SK-N-MC (cell line): ENCODE results near the gene ITSN2.
"Not testable (repeated sequence)": the region's sequence is repeated elsewhere in the genome, so short reads cannot be mapped to it uniquely, and the experiment has no call there.

Experiments
- DNase-seq: peaks from one replicate; pipeline ENCODE4 v3.0.0-alpha.2; 2011; ENCODE audit warnings: low read depth, low spot score
- H3K27ac ChIP-seq: fragments of 200-600 bp; sonication (generic); 2 replicates; pipeline ENCODE4 v1.5.1; 2016; ENCODE audit warnings: mixed run types
- H3K36me3 ChIP-seq: fragments of 200-600 bp; sonication (generic); 2 replicates; pipeline ENCODE4 v1.6.1; 2017; ENCODE audit warnings: antibody characterized with exemption, low read length, mixed read lengths; ENCODE audit not compliant: insufficient read depth
- H3K4me3 ChIP-seq: fragments of 200-600 bp; sonication (generic); 2 replicates; pipeline ENCODE4 v1.5.1; 2016
- H3K9ac ChIP-seq: fragments of 200-600 bp; sonication (generic); 2 replicates; pipeline ENCODE4 v1.8.0; 2017; ENCODE audit warnings: mixed run types, mixed read lengths; ENCODE audit not compliant: insufficient read length
- H3K9me3 ChIP-seq: fragments of 200-600 bp; sonication (generic); 2 replicates; pipeline ENCODE4 v1.6.1; 2017; ENCODE audit warnings: low read depth, mild to moderate bottlenecking, antibody characterized with exemption, low read length, moderate library complexity, mixed read lengths
- EZH2 ChIP-seq: fragments of 200-600 bp; sonication (generic); IDR thresholded peaks from one replicate; pipeline ENCODE4 v1.6.1; 2017; ENCODE audit warnings: antibody characterized with exemption
- FOXP2 ChIP-seq: optimal IDR thresholded peaks from 2 replicates; pipeline ENCODE3; 2011; ENCODE audit warnings: mild to moderate bottlenecking, moderate library complexity; ENCODE audit not compliant: insufficient read depth; ENCODE audit errors: extremely low read length, control extremely low read depth
- POLR2AphosphoS5 ChIP-seq: IDR thresholded peaks from 2 replicates; pipeline ENCODE4 v1.6.1; 2012; ENCODE audit warnings: mild to moderate bottlenecking, low read depth, low read length, borderline replicate concordance

The ITSN2 gene

DNA sequence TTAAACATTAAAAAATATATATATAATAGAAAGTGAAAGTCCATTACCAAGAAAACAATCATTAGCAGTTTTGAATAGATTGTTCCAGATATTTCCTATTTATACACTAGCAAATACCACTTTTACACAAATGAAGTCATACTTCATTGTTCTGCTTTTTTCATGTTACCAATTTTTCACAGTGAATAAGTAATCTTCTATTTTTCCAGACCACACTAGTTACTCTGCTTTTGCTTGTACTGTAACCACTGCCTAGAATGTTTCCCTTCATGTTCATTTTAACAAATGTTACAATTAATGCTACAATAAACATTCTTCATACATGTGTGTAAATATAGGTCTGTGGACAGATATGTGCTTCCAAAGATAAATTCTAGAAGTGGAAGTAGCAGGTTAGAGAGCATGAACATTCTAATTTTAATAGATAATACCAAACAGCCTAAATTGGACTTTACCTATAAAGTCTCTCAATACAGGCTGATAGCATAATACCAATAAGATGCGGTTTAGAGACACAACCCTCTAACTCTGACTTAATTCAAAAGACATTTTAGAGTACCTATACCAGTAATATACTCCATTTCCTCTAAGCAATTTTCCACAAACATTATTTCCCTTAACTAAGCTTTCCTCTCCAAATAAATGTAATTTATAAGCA lies 17.0 kb downstream of the ITSN2 start:
- no peak for DNase-seq
- H3K9ac ChIP-seq: no peak overlapping the region
- TF ChIP-seq FOXP2: no peak
- no peak for TF ChIP-seq EZH2
- no peak for TF ChIP-seq POLR2AphosphoS5
- no peak overlapping the region for H3K4me3 ChIP-seq
- H3K36me3 ChIP-seq: no peaks in the 10 kb centered on the region
- H3K27ac ChIP-seq: no peak overlapping the region
- H3K9me3 ChIP-seq: no peaks in the 10 kb centered on the region

DNA sequence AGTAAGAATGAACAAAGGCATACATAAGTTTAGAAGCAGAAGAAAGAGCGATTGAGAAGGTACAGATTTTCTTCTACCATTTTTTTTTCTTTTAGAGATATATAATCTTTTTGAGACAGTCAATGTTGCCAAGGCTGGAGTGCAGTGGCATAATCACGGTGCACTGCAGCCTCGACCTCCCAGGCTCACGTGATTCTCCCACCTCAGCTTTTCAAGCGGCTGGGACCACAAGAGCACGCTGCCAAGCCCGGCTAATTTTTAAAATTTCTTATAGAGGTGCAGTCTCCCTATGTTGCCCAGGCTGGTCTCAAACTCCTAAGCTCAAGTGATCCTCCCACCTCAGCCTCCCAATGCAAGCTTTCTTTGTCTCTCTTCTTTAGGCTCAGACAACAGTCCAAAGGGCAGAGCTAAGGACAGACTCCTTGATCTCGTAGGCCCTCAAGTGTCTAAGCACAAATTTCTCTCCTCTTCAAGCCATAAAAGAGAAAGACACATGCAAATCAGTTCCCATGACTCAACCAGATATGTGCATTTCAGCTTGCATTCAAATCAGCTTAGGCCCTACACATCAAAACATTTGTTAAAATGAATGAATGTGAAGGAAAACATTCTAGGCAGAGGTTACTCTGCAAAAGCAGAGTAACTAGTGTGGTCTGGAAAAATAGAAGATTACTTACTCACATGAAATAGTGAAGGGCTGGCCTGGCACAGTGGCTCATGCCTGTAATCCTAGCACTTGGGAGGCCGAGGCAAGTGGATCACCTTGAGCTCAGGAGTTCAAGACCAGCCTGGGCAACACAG lies 18.0 kb downstream of the ITSN2 start:
- DNase-seq: no peak
- Histone ChIP-seq H3K4me3 (no peak overlapping the region), H3K9ac (no peak overlapping the region), H3K9me3 (no peaks in the 10 kb centered on the region), H3K36me3 (no peaks in the 10 kb centered on the region), H3K27ac (no peak overlapping the region)
- no peak for TF ChIP-seq POLR2AphosphoS5
- no peak for TF ChIP-seq EZH2
- no peak for TF ChIP-seq FOXP2

DNA sequence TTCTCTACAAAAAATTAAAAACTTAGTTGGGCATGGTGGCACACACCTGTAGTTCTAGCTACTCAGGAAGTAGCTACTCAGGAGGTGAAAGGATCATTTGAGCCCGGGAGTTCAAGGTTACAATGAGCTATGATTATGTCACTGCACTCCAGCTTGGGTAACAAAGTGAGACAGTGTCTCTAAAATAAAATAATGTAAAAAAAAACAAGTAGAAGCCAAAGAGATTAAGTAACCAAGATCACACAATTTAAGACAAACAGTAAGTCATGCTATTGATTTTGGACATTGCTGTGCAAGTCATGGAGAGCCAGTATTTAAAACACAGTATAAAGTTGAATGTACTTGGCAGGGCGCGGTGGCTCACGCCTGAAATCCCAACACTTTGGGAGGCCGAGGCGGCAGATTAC lies 20.5 kb downstream of the ITSN2 start:
- H3K36me3 ChIP-seq: no peaks in the 10 kb centered on the region
- no peak overlapping the region for H3K27ac ChIP-seq
- no peak overlapping the region for H3K4me3 ChIP-seq
- H3K9ac ChIP-seq: no peak overlapping the region
- DNase-seq: no peak
- TF ChIP-seq FOXP2 (no peak), EZH2 (no peak), POLR2AphosphoS5 (no peak)
- H3K9me3 ChIP-seq: no peaks in the 10 kb centered on the region

DNA sequence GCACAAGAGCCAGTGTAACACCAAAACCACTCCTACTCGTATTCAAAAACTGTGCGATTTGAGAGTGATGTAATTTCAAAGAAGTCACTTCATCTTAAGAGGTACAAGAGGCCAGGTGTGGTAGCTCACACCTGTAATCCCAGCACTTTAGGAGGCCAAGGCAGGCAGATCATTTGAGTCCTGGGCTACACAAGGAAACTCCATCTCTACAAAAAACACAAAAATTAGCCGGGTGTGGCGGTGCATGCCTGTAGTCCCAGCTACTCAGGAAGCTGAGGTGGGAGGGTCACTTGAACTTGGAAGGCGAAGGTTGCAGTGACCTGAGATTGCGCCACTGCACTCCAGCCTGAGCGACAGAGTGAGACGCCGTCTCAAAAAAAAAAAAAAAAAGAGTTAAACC lies 21.2 kb downstream of the ITSN2 start:
- not testable (repeated sequence) for H3K27ac ChIP-seq, DNase-seq, H3K9ac ChIP-seq, H3K9me3 ChIP-seq, H3K4me3 ChIP-seq, H3K36me3 ChIP-seq

DNA sequence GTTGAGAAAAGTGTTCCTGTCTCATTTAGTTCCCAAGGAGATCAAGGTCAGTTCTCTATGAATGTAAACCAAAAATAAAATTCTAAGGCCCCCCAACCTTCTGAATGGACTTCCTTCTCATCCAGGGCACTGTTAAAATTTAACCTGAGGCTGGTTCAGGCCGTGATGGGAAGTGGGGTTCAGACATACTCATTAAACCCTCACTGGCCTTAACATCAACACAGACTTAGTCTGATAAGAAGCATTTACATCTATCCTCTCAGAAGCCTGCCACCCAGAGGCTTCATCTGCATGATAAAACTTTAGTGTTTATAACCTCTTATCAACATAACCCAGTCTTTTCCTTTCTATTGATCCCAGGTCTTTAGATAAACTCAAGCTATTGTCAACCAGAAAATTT lies 22.4 kb downstream of the ITSN2 start:
- Histone ChIP-seq H3K36me3 (no peaks in the 10 kb centered on the region), H3K4me3 (no peak overlapping the region), H3K9me3 (no peaks in the 10 kb centered on the region), H3K9ac (no peak overlapping the region), H3K27ac (no peak overlapping the region)
- no peak for TF ChIP-seq EZH2
- no peak for TF ChIP-seq FOXP2
- no peak for TF ChIP-seq POLR2AphosphoS5
- DNase-seq: no peak

DNA sequence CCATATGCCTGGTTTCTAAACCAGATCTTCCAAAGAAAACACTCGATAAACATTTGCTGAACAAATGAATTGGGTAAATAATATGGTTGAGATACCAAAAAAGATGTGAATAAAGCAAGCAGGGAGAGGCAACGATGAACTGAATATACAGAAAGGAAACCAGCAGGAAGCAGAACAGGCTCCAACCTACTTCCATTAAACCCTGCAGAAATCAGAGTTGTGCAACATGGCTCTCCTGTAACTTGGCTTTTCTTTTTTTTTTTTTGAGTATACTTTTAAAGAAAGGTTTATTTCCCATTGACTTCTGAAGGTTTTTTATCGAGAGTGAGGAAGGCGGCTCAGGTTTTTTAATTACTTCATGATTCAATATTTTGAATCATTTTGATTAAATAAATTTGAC lies 23.5 kb downstream of the ITSN2 start:
- Histone ChIP-seq H3K27ac (no peak overlapping the region), H3K9me3 (no peaks in the 10 kb centered on the region), H3K36me3 (no peaks in the 10 kb centered on the region), H3K9ac (no peak overlapping the region), H3K4me3 (no peak overlapping the region)
- no peak for TF ChIP-seq POLR2AphosphoS5
- no peak for TF ChIP-seq EZH2
- TF ChIP-seq FOXP2: no peak
- DNase-seq: no peak

DNA sequence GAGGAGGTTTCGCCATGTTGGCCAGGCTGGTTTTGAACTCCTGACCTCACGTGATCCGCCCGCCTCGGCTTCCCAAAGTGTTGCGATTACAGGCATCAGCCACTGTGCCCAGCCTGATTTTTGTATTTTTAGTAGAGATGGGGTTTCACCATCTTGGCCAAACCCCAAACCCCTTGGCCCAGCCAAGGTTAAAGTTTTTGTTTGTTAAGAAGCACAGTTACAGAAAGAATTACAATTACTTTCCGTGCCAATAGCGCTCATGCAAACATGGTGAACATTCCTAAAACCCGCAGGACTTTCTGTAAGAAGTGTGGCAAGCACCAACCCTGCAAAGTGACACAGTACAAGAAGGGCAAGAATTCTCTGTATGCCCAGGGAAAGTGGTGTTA lies 26.1 kb downstream of the ITSN2 start:
- H3K9me3 ChIP-seq: no peaks in the 10 kb centered on the region
- no peak overlapping the region for H3K27ac ChIP-seq
- no peak overlapping the region for H3K4me3 ChIP-seq
- DNase-seq: no peak
- H3K9ac ChIP-seq: no peak overlapping the region
- TF ChIP-seq FOXP2: no peak
- TF ChIP-seq POLR2AphosphoS5: no peak
- no peak for TF ChIP-seq EZH2
- H3K36me3 ChIP-seq: no peaks in the 10 kb centered on the region

DNA sequence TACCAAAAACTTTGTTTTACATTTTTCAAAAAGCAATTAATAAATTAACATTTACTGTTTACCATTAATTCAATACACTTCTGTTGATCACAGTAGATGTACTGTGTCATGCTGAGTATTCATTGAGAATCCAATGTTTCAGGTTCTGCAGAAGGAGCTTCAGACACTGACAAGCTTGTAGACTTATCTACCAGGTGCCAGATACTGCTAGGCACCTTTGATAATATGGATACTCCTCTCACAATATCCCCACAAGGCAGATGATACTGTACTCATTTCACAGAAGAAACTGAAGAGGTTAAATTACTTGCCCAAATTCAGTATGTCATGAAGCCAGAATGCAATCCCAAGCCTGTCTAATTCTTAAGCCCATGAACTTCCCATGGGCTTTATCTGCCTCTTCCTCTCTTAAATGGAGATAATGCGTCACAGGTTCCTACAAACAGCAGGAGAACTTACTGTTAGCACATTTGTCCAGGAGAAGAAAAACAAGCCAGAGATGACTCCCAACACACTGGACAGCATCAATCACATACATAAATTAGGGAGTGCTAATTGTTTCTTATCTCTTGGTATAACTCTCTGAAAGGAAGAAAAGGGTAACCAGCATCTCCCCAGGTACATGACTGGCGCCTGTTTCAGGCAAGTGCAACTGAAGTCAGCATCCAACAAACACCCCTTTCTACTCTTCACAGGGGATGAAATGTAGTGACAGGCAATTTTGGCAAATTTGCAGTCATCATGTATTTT lies 27.4 kb downstream of the ITSN2 start:
- TF ChIP-seq POLR2AphosphoS5 (no peak), FOXP2 (no peak), EZH2 (no peak)
- DNase-seq: no peak
- H3K9me3 ChIP-seq: no peaks in the 10 kb centered on the region
- no peak overlapping the region for H3K27ac ChIP-seq
- H3K9ac ChIP-seq: no peak overlapping the region
- H3K36me3 ChIP-seq: no peaks in the 10 kb centered on the region
- no peak overlapping the region for H3K4me3 ChIP-seq
